ENCODE data around the gene PTGFRN. TPM values are rescaled to one million over a fixed set of nuclear protein-coding genes. Genes with fewer than 3 reads are reported as not detected.

PTGFRN gene
- total and polyA plus RNA-seq, 2 of the 8 experiments (the other 6 are each of a cell fraction or from before 2014, with no cell fraction given) = 13.0 to 32.6 TPM

DNA sequence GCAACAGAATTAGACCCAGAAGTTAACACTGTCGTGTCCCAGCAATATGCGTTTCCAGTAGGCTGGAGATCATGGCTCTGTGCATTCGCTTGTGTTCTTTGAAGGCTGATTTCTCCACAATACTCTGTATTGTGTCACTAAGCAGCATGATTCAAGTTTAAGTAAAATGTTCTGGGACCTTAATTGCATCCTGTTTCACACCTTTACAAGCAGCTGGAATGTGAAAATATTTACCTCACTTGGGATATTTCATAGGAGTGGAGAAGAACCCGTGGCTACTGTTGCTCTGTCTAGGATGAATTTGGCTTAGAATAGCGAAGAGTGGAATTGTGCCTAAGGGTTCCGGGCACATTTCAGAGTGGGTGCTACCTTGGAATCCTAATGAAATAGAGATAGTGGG is 6.3 kb downstream of the PTGFRN start:
- Histone ChIP-seq H3K79me1 (ENCODE audit: low read depth, low read length) (peaks cover 30% of the 10 kb centered on the region), H2BK120ac (replicated peaks; ENCODE audit: low read depth, low read length) (no peak overlapping the region), H4K8ac (ENCODE audit: extremely low read depth, insufficient read depth, low read length) (no peak overlapping the region), H4K5ac (ENCODE audit: insufficient read length, low read depth, low read length) (no peak overlapping the region), H3K9me3 (ENCODE audit: insufficient read depth in 2 of 2, low read depth in 1 of 2, low read length in 1 of 2) (no peaks in the 10 kb centered on the region), H2BK12ac (ENCODE audit: low read depth, low read length) (no peak overlapping the region), H3K14ac (ENCODE audit: insufficient read length) (no peak overlapping the region), H3K4me2 (ENCODE audit: insufficient read depth in 1 of 2, low read depth in 2 of 2, low read length in 2 of 2) (no peak overlapping the region), H2AK5ac (ENCODE audit: low read depth, low read length) (no peak overlapping the region), H3K4me3 (ENCODE audit: extremely low read depth in 1 of 4, insufficient read depth in 2 of 4, low read depth in 3 of 4, low read length in 4 of 4) (no peak overlapping the region), H3K4me1 (replicated peaks in 1 of 4; ENCODE audit: control insufficient read depth in 3 of 4, insufficient read depth in 4 of 4, low read length in 3 of 4) (peaks cover 0 to 18% (median 10%) of the 10 kb centered on the region in 4 experiments; a peak in 5 of 7 replicates), H3K56ac (replicated peaks; ENCODE audit: insufficient read length, low read depth, low read length) (no peak overlapping the region), H3K79me2 (ENCODE audit: control insufficient read depth in 1 of 2, insufficient read depth in 2 of 2, low read length in 2 of 2) (peaks cover 16 to 94% of the 10 kb centered on the region in 2 experiments), H2BK20ac (ENCODE audit: low read length) (no peak overlapping the region), H3K23ac (ENCODE audit: insufficient read length) (no peak overlapping the region), H3K23me2 (ENCODE audit: low read depth, low read length) (peaks cover 2% of the 10 kb centered on the region; the same call in 1 of the 2 replicates), H2BK15ac (ENCODE audit: low read length) (no peak overlapping the region), H2AFZ (ENCODE audit: low read length) (no peak overlapping the region), H3K36me3 (ENCODE audit: control insufficient read depth in 2 of 4, insufficient read depth in 4 of 4, low read length in 3 of 4) (no peaks in the 10 kb centered on the region), H4K91ac (replicated peaks; ENCODE audit: insufficient read length, low read length) (no peak overlapping the region), H3K18ac (ENCODE audit: extremely low read depth, low read length) (no peak overlapping the region), H3K9ac (replicated peaks in 1 of 4; ENCODE audit: extremely low read depth in 1 of 4, low read depth in 3 of 4, low read length in 3 of 4) (no peak overlapping the region), H3K27me3 (replicated peaks in 1 of 4; ENCODE audit: control insufficient read depth in 3 of 4, extremely low read depth in 1 of 4, insufficient read depth in 3 of 4, low read length in 3 of 4) (no peaks in the 10 kb centered on the region), H4K20me1 (replicated peaks in 1 of 2; ENCODE audit: control insufficient read depth in 1 of 2, insufficient read depth in 2 of 2, low read length in 2 of 2) (peaks cover 0 to 9% of the 10 kb centered on the region in 2 experiments), H2BK5ac (ENCODE audit: low read depth, low read length) (no peak overlapping the region), H3K4ac (replicated peaks; ENCODE audit: insufficient read length, low read depth, low read length) (no peak overlapping the region), H3K27ac (ENCODE audit: low read depth, low read length) (no peak overlapping the region)
- DNase-seq (ENCODE audit: low read depth in 1 of 2, low spot score in 2 of 2) = no peak
- ChIA-PET CTCF (ENCODE audit: partially characterized antibody) (interaction anchor here (0.6 to 1.7 kb wide), 6 partner anchors 19 to 320 kb away, joined by 3 to 6 read pairs (median 4); no protein-coding TSS in a partner anchor), POLR2A (ENCODE audit: partially characterized antibody) (interaction anchor here (1.1 kb wide), 1 partner anchor 21 kb away, joined by 3 read pairs; no protein-coding TSS in a partner anchor)
- TF ChIP-seq SUZ12 (IDR thresholded peaks at IDR 0.05; ENCODE audit: low read length) (no peak), RXRA (IDR thresholded peaks at IDR 0.05; ENCODE audit: insufficient read depth, low read depth, low read length) (no peak), BCL11A (IDR thresholded peaks at IDR 0.05; ENCODE audit: low read depth in 2 of 2, low read length in 2 of 2) (no peak), CEBPB (IDR thresholded peaks at IDR 0.05; ENCODE audit: low read depth, low read length) (no peak), ASH2L (IDR thresholded peaks at IDR 0.05; ENCODE audit: low read length) (no peak), KDM1A (IDR thresholded peaks at IDR 0.05; ENCODE audit: borderline replicate concordance, low read length) (no peak), RFX5 (IDR thresholded peaks at IDR 0.05; ENCODE audit: borderline replicate concordance, low read depth, low read length) (no peak), CHD2 (IDR thresholded peaks at IDR 0.05; ENCODE audit: low read length) (no peak), TBP (IDR thresholded peaks at IDR 0.05; ENCODE audit: low read depth, low read length) (no peak), E2F6 (IDR thresholded peaks at IDR 0.05) (no peak)
- no peak for FAIRE-seq
- WGBS, 2 experiments (ENCODE audit: extremely low coverage in 1 of 2, insufficient coverage in 1 of 2, insufficient read length in 1 of 2, insufficient replicate concordance in 2 of 2, low coverage in 1 of 2, low lambda C conversion rate in 2 of 2, missing lambda C conversion rate in 1 of 2) = 94% methylated on average over 6 of the region's 6 CpGs; no CpG with 5 or more reads in 1 of the 2 experiments

Data from H1 (cell line).